ENCODE measurements around the gene JAG2. TPM values are rescaled to one million over a fixed set of nuclear protein-coding genes. Genes with fewer than 3 reads are reported as not detected.

The JAG2 gene
- total RNA-seq, 4 donors from 2014 or later, result 47.4 to 75.4 (median 67.2) TPM

DNA sequence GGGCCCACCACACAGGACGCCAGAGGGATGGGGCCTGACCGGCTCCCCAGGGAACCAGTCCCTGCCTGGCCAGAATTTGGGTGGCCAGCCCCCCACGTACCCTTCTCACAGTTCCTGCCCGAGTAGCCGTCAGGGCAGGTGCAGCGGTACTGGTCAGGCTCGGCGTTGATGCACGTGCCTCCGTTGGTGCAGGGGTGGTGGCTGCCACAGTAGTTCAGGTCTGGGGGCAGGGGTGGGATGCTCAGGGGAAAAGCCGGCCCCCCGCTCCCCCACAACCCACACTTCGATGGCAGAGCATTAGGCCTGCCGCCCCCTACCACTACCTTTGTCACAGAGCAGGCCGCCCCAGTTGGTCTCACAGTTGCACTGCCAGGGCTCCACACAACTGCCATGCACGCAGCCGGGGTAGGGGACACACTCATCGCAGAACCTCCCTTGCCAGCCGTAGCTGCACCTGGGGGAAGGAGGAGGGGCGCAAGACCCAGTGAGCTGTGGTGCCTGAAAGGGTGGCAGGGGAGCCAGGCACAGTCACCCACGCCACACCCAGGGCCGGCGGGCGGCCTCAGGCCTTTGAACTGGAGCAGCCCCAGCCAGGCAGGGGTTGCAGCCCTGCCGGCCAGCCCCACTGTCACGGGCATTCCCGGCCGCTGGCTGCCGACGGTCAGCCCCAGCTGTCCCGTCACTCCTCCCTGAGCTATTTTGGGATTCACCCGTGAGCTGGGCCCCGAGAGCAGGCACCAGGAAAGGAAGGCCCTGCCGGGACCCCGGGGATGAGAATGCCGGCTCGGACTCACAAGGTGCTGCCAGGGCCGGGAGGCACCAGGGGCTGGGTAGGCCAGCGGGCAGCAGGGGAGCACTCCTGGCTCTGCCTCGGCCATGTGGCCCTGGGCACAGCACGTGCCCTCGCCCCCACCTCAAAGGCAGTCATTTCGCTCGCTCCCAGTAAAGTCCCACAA is 16.5 kb downstream of the JAG2 start:
- Histone ChIP-seq H3K36me3 (peaks cover 31% of the 10 kb centered on the region), H3K27me3 (peaks cover 6% of the 10 kb centered on the region), H3K4me3 (no peak overlapping the region), H3K27ac (no peak overlapping the region), H3K4me1 (peaks cover 2% of the 10 kb centered on the region), H3K9me3 (no peaks in the 10 kb centered on the region)
- TF ChIP-seq POLR2AphosphoS5 (IDR thresholded peaks at IDR 0.05), result no peak
- TF ChIP-seq, protein P1, sequence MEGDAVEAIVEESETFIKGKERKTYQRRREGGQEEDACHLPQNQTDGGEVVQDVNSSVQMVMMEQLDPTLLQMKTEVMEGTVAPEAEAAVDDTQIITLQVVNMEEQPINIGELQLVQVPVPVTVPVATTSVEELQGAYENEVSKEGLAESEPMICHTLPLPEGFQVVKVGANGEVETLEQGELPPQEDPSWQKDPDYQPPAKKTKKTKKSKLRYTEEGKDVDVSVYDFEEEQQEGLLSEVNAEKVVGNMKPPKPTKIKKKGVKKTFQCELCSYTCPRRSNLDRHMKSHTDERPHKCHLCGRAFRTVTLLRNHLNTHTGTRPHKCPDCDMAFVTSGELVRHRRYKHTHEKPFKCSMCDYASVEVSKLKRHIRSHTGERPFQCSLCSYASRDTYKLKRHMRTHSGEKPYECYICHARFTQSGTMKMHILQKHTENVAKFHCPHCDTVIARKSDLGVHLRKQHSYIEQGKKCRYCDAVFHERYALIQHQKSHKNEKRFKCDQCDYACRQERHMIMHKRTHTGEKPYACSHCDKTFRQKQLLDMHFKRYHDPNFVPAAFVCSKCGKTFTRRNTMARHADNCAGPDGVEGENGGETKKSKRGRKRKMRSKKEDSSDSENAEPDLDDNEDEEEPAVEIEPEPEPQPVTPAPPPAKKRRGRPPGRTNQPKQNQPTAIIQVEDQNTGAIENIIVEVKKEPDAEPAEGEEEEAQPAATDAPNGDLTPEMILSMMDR (IDR thresholded peaks at IDR 0.05), result no peak
- no peak for DNase-seq (ENCODE audit: low spot score in 2 of 2)
- 100% methylated on average over 1 of the region's 44 CpGs for WGBS

DNA sequence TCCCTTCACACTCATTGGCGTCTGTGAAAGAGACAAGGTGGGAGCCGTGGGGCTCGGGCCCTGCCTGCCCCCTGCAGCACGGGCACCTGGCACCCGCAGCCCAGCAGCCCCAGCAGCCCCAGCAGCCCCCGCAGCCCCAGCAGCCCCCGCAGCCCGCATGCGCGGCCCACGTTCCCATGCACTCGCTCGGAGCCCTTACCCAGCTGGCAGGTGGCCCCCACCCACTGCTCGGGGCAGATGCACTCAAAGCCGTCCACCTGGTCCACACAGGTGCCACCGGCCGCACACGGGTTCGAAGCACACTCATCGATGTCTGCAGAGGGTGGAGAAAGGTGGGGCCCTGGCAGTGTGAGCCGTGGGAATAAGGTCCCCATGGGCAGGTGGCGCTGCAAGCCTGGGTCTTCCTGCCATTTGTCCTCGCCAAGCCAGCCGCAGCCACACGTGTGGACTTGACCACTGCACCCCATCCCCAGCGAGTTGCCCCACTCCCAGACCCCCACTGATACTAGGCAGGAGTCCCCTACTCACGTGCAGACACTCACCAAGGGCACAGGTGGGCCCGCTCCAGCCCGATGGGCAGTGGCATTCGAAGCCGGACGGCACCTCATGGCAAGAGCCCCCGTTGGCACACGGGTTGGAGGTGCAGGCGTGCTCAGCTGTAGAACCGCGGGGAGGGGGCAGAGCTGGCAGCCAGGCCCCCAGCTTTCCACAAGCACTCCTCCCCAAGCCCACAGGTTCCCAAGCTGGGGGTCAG is 17.3 kb downstream of the JAG2 start:
- H3K36me3 ChIP-seq, result peaks cover 40% of the 10 kb centered on the region
- TF ChIP-seq, protein P1 (IDR thresholded peaks at IDR 0.05), result no peak
- no peak for TF ChIP-seq POLR2A (IDR thresholded peaks at IDR 0.05)
- no peak for TF ChIP-seq POLR2AphosphoS5 (IDR thresholded peaks at IDR 0.05)
- no peak for TF ChIP-seq EP300 (IDR thresholded peaks at IDR 0.05)

DNA sequence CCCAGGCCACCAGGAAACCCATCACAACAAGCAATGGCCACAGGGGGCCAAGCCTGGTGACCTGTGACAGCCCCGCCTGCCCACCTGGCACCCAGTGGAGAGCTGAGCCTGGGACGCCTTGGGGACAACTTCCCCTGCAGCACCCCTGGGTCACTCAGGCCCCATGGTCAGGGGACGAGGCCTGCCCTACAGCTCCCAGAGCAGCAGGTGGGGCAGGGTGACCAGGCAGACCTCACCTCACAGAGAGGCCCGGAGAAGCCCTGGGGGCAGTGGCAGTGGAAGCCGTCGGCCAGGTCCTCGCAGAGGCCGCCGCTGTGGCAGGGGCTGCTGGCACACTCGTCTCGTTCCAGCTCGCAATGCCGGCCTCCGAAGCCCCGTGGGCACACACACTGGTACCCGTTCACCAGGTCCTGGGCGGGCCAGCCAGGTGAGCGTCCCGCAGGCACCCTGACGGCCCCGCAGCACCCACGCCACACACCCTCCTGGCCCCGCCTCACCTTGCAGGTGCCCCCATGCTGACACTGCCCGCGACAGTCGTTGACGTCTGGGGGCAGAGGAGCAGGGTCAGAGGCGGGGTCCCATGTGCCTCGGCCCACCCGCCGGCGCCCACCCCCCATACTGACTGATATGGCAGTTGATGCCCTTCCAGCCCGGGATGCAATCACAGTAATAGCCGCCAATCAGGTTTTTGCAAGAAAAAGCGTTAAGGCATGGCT is 18.1 kb downstream of the JAG2 start:
- peaks cover 2% of the 10 kb centered on the region for H3K4me1 ChIP-seq
- H3K27me3 ChIP-seq, result no peaks in the 10 kb centered on the region
- H3K9me3 ChIP-seq, result no peaks in the 10 kb centered on the region
- 60% methylated on average over 1 of the region's 35 CpGs for WGBS
- no peak overlapping the region for H3K27ac ChIP-seq
- H3K36me3 ChIP-seq, result peaks cover 44% of the 10 kb centered on the region
- no peak overlapping the region for H3K4me3 ChIP-seq
- TF ChIP-seq POLR2AphosphoS5 (IDR thresholded peaks at IDR 0.05), result no peak
- TF ChIP-seq EP300 (IDR thresholded peaks at IDR 0.05), result no peak
- TF ChIP-seq, protein P1 (IDR thresholded peaks at IDR 0.05), result no peak
- TF ChIP-seq POLR2A (IDR thresholded peaks at IDR 0.05), result no peak
- DNase-seq (ENCODE audit: low spot score in 2 of 2), result no peak

More for the DNA sequence above, 17.3 kb downstream of the JAG2 start:
- H3K27ac ChIP-seq, result no peak overlapping the region
- H3K4me3 ChIP-seq, result no peak overlapping the region
- peaks cover 2% of the 10 kb centered on the region for H3K4me1 ChIP-seq
- H3K27me3 ChIP-seq, result no peaks in the 10 kb centered on the region
- H3K9me3 ChIP-seq, result no peaks in the 10 kb centered on the region
- no peak for DNase-seq (ENCODE audit: low spot score in 2 of 2)
- 90% methylated on average over 4 of the region's 37 CpGs for WGBS

DNA sequence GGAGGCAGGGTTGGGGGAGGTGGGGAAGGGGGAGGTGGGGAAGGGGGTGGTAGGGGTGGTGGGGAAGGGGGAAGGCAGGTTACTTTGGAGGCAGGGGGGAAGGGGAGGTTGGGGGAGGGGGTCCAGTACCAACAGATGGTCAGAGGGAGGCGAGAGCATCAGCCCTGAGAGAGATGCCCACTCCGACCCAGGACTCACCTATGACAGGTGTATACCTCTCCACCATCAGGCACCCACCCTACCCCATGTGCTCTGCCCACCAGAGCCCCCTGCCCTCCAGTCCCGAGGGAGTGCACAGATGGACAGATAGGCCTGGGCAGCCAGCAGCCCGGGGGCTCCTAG is 18.6 kb downstream of the JAG2 start:
- TF ChIP-seq, protein P1 (IDR thresholded peaks at IDR 0.05), result no peak
- no peak for TF ChIP-seq EP300 (IDR thresholded peaks at IDR 0.05)
- Histone ChIP-seq H3K4me3 (no peak overlapping the region), H3K36me3 (peaks cover 45% of the 10 kb centered on the region), H3K27me3 (no peaks in the 10 kb centered on the region), H3K27ac (no peak overlapping the region), H3K9me3 (no peaks in the 10 kb centered on the region), H3K4me1 (peaks cover 2% of the 10 kb centered on the region)
- DNase-seq (ENCODE audit: low spot score in 2 of 2), result no peak
- no CpG with 5 or more reads among the region's 4 CpGs for WGBS

Data from suprapubic skin (tissue), 4 donors.